Measurements from ENCODE around the gene ZRANB3. TPM values are rescaled to one million over a fixed set of nuclear protein-coding genes. Genes with fewer than 3 reads are reported as not detected.

The ZRANB3 gene
- total RNA-seq, 1 experiment from 2014 or later, result 14.5 TPM

GRCh38 chr2:135163901-135164300 lies 367.1 kb downstream of the ZRANB3 start:
- intact Hi-C loops (cut with micrococcal nuclease; ENCODE audit: unreplicated experiment), result loop anchor here (10.0 kb wide), 1 partner anchor 159 kb away; no protein-coding TSS in a partner anchor
- H3K4me1 Mint-ChIP-seq (ENCODE audit: low read depth, unreplicated experiment), result no peaks in the 10 kb centered on the region
- no peak for DNase-seq
- no peak overlapping the region for H3K27ac Mint-ChIP-seq (ENCODE audit: unreplicated experiment)
- H3K36me3 Mint-ChIP-seq (ENCODE audit: insufficient read depth, unreplicated experiment), result peaks cover 21% of the 10 kb centered on the region
- H3K27me3 Mint-ChIP-seq (ENCODE audit: unreplicated experiment), result no peaks in the 10 kb centered on the region
- no peak overlapping the region for H3K4me3 Mint-ChIP-seq (ENCODE audit: low read depth, unreplicated experiment)
- no peak for TF ChIP-seq CTCF (IDR thresholded peaks at IDR 0.05; ENCODE audit: unreplicated experiment)
- no peaks in the 10 kb centered on the region for H3K9me3 Mint-ChIP-seq (ENCODE audit: low read depth, unreplicated experiment)
- BruUV-seq (replicated peaks), result no TSS peak
- CTCF ChIA-PET, result no interaction called here

- no peaks in the 10 kb centered on the region for H3K4me1 Mint-ChIP-seq (ENCODE audit: low read depth, unreplicated experiment)
Observed at GRCh38 chr2:135163306-135163705, 367.7 kb downstream of the ZRANB3 start.

GRCh38 chr2:135162786-135163185 lies 368.2 kb downstream of the ZRANB3 start:
- H3K4me3 Mint-ChIP-seq (ENCODE audit: low read depth, unreplicated experiment), result no peak overlapping the region
- intact Hi-C loops (cut with micrococcal nuclease; ENCODE audit: unreplicated experiment), result loop anchor here (10.0 kb wide), 1 partner anchor 158 kb away; no protein-coding TSS in a partner anchor
- no peak for TF ChIP-seq CTCF (IDR thresholded peaks at IDR 0.05; ENCODE audit: unreplicated experiment)
- H3K4me1 Mint-ChIP-seq (ENCODE audit: low read depth, unreplicated experiment), result no peaks in the 10 kb centered on the region
- H3K36me3 Mint-ChIP-seq (ENCODE audit: insufficient read depth, unreplicated experiment), result peaks cover 10% of the 10 kb centered on the region
- no peak for DNase-seq
- CTCF ChIA-PET, result no interaction called here
- no peak overlapping the region for H3K27ac Mint-ChIP-seq (ENCODE audit: unreplicated experiment)
- no peaks in the 10 kb centered on the region for H3K9me3 Mint-ChIP-seq (ENCODE audit: low read depth, unreplicated experiment)
- BruUV-seq (replicated peaks), result no TSS peak
- H3K27me3 Mint-ChIP-seq (ENCODE audit: unreplicated experiment), result no peaks in the 10 kb centered on the region

More at GRCh38 chr2:135163306-135163705, 367.7 kb downstream of the ZRANB3 start:
- Mint-ChIP-seq H3K4me3 (ENCODE audit: low read depth, unreplicated experiment) (no peak overlapping the region), H3K27me3 (ENCODE audit: unreplicated experiment) (no peaks in the 10 kb centered on the region), H3K36me3 (ENCODE audit: insufficient read depth, unreplicated experiment) (peaks cover 16% of the 10 kb centered on the region), H3K9me3 (ENCODE audit: low read depth, unreplicated experiment) (no peaks in the 10 kb centered on the region), H3K27ac (ENCODE audit: unreplicated experiment) (no peak overlapping the region)
- no peak for TF ChIP-seq CTCF (IDR thresholded peaks at IDR 0.05; ENCODE audit: unreplicated experiment)
- no TSS peak for BruUV-seq (replicated peaks)
- no peak for DNase-seq
- intact Hi-C loops (cut with micrococcal nuclease; ENCODE audit: unreplicated experiment), result loop anchor here (10.0 kb wide), 1 partner anchor 159 kb away; no protein-coding TSS in a partner anchor
- CTCF ChIA-PET, result no interaction called here

- no peak for DNase-seq
- H3K4me1 Mint-ChIP-seq (ENCODE audit: low read depth, unreplicated experiment), result no peaks in the 10 kb centered on the region
- H3K36me3 Mint-ChIP-seq (ENCODE audit: insufficient read depth, unreplicated experiment), result peaks cover 6% of the 10 kb centered on the region
- TF ChIP-seq CTCF (IDR thresholded peaks at IDR 0.05; ENCODE audit: unreplicated experiment), result no peak
- BruUV-seq (replicated peaks), result no TSS peak
- H3K9me3 Mint-ChIP-seq (ENCODE audit: low read depth, unreplicated experiment), result no peaks in the 10 kb centered on the region
- no peaks in the 10 kb centered on the region for H3K27me3 Mint-ChIP-seq (ENCODE audit: unreplicated experiment)
- intact Hi-C loops (cut with micrococcal nuclease; ENCODE audit: unreplicated experiment), result loop anchor here (10.0 kb wide), 1 partner anchor 158 kb away; no protein-coding TSS in a partner anchor
- CTCF ChIA-PET, result no interaction called here
- no peak overlapping the region for H3K4me3 Mint-ChIP-seq (ENCODE audit: low read depth, unreplicated experiment)
- no peak overlapping the region for H3K27ac Mint-ChIP-seq (ENCODE audit: unreplicated experiment)
Observed at GRCh38 chr2:135162377-135162776, 368.6 kb downstream of the ZRANB3 start.

All from Calu3 (cell line).